Right lobe of liver (tissue), 6 donors: ENCODE data around the gene IFITM10. TPM values are rescaled to one million over a fixed set of nuclear protein-coding genes. Genes with fewer than 3 reads are reported as not detected.

Experiments
- ATAC-seq, 4 donors: fragments of 200-7000 bp; cut with Tn5 transposase; one replicate each; pipeline ENCODE4 v1.9.1; 2020; ENCODE audit warnings: mild to moderate bottlenecking in 4 of 4, moderate library complexity in 4 of 4
- DNase-seq, 3 donors: peaks; one replicate each; pipeline ENCODE4 v3.0.0-alpha.2; 2020
- H3K27ac ChIP-seq, 3 donors: fragments of 200-600 bp; one replicate each; pipeline ENCODE4 v1.8.0; 2022
- H3K27me3 ChIP-seq, 2 donors: fragments of 200-600 bp; one replicate each; pipeline ENCODE4 v1.8.0; 2022
- H3K36me3 ChIP-seq, 4 donors: fragments of 200-600 bp; sonication (generic) in 1 of 4; one replicate each; pipeline versions ENCODE4 v1.5.1 to v1.8.0; 2017 to 2022; ENCODE audit warnings: control low read depth in 1 of 4
- H3K4me1 ChIP-seq, 4 donors: fragments of 200-600 bp; sonication (generic) in 1 of 4; one replicate each; pipeline versions ENCODE4 v1.5.1 to v1.8.0; 2017 to 2022; ENCODE audit warnings: control low read depth in 1 of 4
- H3K4me3 ChIP-seq, 3 donors: fragments of 200-600 bp; one replicate each; pipeline ENCODE4 v1.8.0; 2022
- H3K9me3 ChIP-seq, 4 donors: fragments of 200-600 bp; sonication (generic) in 1 of 4; one replicate each; pipeline versions ENCODE4 v1.5.1 to v1.8.0; 2017 to 2022; ENCODE audit warnings: control low read depth in 1 of 4
- CTCF ChIP-seq, 4 donors: fragments of 200-600 bp in 3 of 4; fragments of 450-650 bp in 1 of 4; IDR thresholded peaks; one replicate each; pipeline versions ENCODE4 v1.5.1 to v1.8.0; 2016 to 2022; ENCODE audit warnings: antibody characterized with exemption in 4 of 4, mild to moderate bottlenecking in 2 of 4
- POLR2A ChIP-seq: fragments of 450-650 bp; IDR thresholded peaks from one replicate; pipeline ENCODE4 v1.6.1; 2017; ENCODE audit warnings: antibody characterized with exemption, mild to moderate bottlenecking
- WGBS: methylation state at CpG from one replicate; pipeline ENCODE4 v1.1.6; 2018; ENCODE audit warnings: low coverage, low lambda C conversion rate; ENCODE audit not compliant: insufficient coverage; ENCODE audit errors: missing lambda C conversion rate; 5-methylcytosine and 5-hydroxymethylcytosine counted together
- intact Hi-C, 2 donors: fragments of 100-400 bp; cut with DNase I; formaldehyde crosslinking; loops; one replicate each; pipeline versions ENCODE4 v1.11.2 to v1.14.1; 2022
- total RNA-seq, 6 experiments: library from RNA; depleted of rRNA in 2 of 6; stranded (reverse); fragments of >200 nt in 2 of 6; fragmentation: NEBNext Ultra II Directional in 3 of 6; extraction: Animal tissue kit (Norgen Biotek cat#: 25700) in 3 of 6; gene quantifications; one replicate each; pipeline versions ENCODE4 v1.1.0 to v1.2.4, GENCODE V29; 2016 to 2023
- donor health status: DM: no; HTN: yes; CAD: no.
- donor health status: DM: no; HTN: no; CAD: no.
- donor health status: DM: no; HTN: no; CAD: no.
- donor health status: DM: no; HTN: yes; CAD: no.
- donor health status: DM: no; HTN: yes; CAD: no.

IFITM10 gene
- total RNA-seq, 6 experiments from 2014 or later = 1.3 to 11.4 (median 6.7) TPM

DNA sequence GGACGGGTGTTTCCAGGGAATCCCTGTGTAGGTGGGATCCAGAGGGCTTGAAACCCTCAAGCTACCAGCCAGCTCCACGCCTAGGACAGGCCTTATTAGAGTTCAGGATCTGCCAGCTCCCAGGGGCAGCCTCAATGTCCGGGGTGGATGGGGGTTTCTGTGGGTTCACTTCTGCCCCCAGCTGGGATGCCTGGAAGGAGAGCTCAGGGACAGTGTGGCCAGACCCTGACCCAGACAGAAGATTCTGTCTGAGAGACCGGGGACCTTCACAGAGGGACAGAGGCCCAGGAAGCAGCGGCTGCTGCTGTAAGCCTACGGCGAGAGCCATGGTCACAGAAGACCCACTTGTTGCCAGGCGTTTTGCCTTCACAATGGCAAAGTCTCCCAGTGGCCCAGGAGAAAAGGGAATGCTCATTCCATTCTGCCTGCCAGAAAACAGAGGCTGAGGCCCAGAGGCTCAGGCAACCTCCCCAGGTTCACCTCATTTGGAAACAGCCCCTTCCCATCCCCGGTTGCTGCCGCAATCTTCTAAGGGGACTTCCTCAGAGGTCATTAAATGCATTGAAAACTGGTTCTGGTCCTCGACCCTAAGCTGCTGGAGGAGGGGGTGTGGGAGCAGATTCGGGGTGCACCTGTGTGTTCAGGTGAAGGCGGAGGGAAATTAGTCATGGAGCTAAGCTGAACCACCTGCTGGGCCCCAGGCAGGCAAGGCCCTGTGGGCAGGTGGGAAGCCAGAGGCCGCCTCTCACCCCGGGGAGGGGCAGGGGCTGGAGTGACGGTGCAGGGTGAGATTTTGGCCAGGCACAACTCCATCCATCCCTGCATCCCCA lies 58.3 kb downstream of the IFITM10 start:
- DNase-seq (peak in 1 of 3 donors; percentile 51), ATAC-seq (no peak)
- TF ChIP-seq POLR2A = no peak
- TF ChIP-seq CTCF (IDR thresholded peaks at IDR 0.05) = no peak
- Histone ChIP-seq H3K27me3 (no peaks in the 10 kb centered on the region), H3K4me1 (peaks cover 0 to 42% (median 18%) of the 10 kb centered on the region in 4 donors), H3K36me3 (no peaks in the 10 kb centered on the region), H3K9me3 (no peaks in the 10 kb centered on the region), H3K4me3 (no peak overlapping the region), H3K27ac (peak overlapping the region; percentile 78 to 90 (median 90))
- 49% methylated on average over 5 of the region's 16 CpGs for WGBS
- intact Hi-C loops = loop anchor here in 1 of 2 donors (5.0 kb wide), 1 partner anchor 40 kb away; no protein-coding TSS in a partner anchor

DNA sequence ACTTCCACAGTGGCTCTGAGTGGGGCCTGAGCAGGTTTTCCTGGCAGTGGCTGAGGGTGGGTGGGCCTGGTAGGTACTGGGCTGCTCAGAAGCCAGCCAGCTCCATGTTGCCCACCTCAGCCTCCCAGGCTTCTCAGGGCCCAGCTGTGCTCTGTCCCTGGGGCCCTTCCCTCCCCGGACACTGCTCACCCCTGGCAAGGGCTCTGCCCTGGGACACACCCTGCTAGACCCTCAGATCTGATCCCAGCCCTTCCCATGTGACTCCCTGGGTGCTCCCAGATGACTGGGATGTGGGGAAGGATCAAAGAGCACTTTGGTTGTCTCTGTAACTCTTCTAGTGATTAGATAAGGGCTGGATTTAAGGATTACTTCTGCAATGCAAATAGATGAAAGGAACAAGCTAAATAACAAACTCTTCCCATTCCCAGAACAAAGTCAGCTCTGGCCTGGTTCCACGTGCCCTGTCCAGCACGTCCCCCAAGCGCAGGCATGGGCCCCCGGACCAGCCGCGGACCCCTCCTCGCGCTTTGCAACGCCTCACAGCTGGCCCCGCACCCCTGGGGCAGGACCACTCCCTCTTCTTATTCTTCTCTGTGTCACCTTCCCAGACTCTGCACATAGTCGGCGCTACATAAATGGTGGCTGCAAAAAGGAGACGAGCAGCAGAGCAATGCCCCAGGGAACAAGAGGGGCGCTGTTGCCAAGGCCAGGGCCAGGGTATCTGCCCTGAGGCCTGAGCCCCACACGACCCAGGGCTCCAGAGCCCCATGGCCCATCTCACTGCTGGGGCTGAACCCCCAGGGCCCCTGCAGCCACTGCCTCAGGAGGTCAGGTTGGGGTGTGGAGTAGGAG lies 59.1 kb downstream of the IFITM10 start:
- intact Hi-C loops = loop anchor here in 1 of 2 donors (5.0 kb wide), 1 partner anchor 39 kb away; no protein-coding TSS in a partner anchor
- Histone ChIP-seq H3K27ac (peak overlapping the region; percentile 78 to 90 (median 90)), H3K9me3 (no peaks in the 10 kb centered on the region), H3K4me3 (peak overlapping the region in 2 of 3 donors; percentile 25 to 41), H3K36me3 (no peaks in the 10 kb centered on the region), H3K4me1 (peaks cover 0 to 42% (median 18%) of the 10 kb centered on the region in 4 donors), H3K27me3 (no peaks in the 10 kb centered on the region)
- TF ChIP-seq POLR2A (peak; percentile 73), CTCF (IDR thresholded peaks at IDR 0.05) (peak in 1 of 4 donors; percentile 4)
- ATAC-seq = peak; percentile 48 to 70 (median 57)
- DNase-seq = peak; percentile 72 to 90 (median 87)
- 16% methylated on average over 11 of the region's 16 CpGs for WGBS

GRCh38 chr11:1690167-1691025 lies 60.0 kb downstream of the IFITM10 start:
- H3K4me3 ChIP-seq = peak overlapping the region in 2 of 3 donors; percentile 25 to 41
- DNase-seq (no peak), ATAC-seq (peak; percentile 0 to 1 (median 0))
- TF ChIP-seq CTCF (IDR thresholded peaks at IDR 0.05) (no peak), POLR2A (no peak)
- H3K36me3 ChIP-seq = no peaks in the 10 kb centered on the region
- WGBS = 23% methylated on average over 18 of the region's 22 CpGs
- H3K27me3 ChIP-seq = no peaks in the 10 kb centered on the region
- H3K27ac ChIP-seq = peak overlapping the region; percentile 89 to 90 (median 90)
- peaks cover 0 to 42% (median 18%) of the 10 kb centered on the region in 4 donors for H3K4me1 ChIP-seq
- no peaks in the 10 kb centered on the region for H3K9me3 ChIP-seq
- intact Hi-C loops = loop anchor here in 1 of 2 donors (5.0 kb wide), 1 partner anchor 38 kb away; no protein-coding TSS in a partner anchor
